ENCODE measurements around the gene MCM10. TPM values are rescaled to one million over a fixed set of nuclear protein-coding genes. Genes with fewer than 3 reads are reported as not detected.

Gene MCM10
- total and polyA plus RNA-seq, 2 of the 8 experiments (the other 6 are each of a cell fraction or from before 2014, with no cell fraction given) = 9.8 to 60.3 TPM

DNA sequence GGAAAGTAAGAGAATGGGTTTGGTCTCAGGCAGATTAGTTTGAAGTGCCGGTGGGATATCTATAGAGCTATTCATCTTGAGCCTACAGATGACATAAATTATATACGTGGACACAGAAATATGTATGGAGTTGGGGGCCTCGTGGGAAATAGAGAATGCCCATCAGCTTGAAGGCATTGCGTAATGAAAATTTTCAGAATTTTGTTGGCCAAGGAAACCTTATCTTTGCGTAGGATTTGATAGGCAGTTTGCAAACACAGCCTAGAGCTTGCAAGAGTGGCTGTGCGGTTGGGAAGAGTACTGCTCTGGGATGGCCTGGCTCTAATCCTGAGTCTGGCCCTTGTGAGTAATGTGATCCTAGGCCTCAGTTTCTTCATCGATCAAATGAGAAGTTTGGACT lies 32.3 kb downstream of the MCM10 start:
- H4K20me1 ChIP-seq (replicated peaks in 1 of 2; ENCODE audit: control insufficient read depth in 1 of 2, insufficient read depth in 2 of 2, low read length in 2 of 2) = peaks cover 0 to under 1% of the 10 kb centered on the region in 2 experiments
- peaks cover 36 to 91% (median 71%) of the 10 kb centered on the region in 4 experiments for H3K36me3 ChIP-seq (ENCODE audit: control insufficient read depth in 2 of 4, insufficient read depth in 4 of 4, low read length in 3 of 4)
- no peak overlapping the region for H3K4me3 ChIP-seq (ENCODE audit: extremely low read depth in 1 of 4, insufficient read depth in 2 of 4, low read depth in 3 of 4, low read length in 4 of 4)
- H2BK5ac ChIP-seq (ENCODE audit: low read depth, low read length) = no peak overlapping the region
- H4K91ac ChIP-seq (replicated peaks; ENCODE audit: insufficient read length, low read length) = no peak overlapping the region
- H4K8ac ChIP-seq (ENCODE audit: extremely low read depth, insufficient read depth, low read length) = no peak overlapping the region
- TF ChIP-seq SUZ12 (IDR thresholded peaks at IDR 0.05; ENCODE audit: low read length) (no peak), RBBP5 (IDR thresholded peaks at IDR 0.05; ENCODE audit: borderline replicate concordance, low read depth, low read length) (no peak), SRF (IDR thresholded peaks at IDR 0.05; ENCODE audit: low read depth, low read length) (no peak), JUN (IDR thresholded peaks at IDR 0.05; ENCODE audit: low read depth, low read length) (no peak), HDAC2 (IDR thresholded peaks at IDR 0.05; ENCODE audit: borderline replicate concordance in 1 of 2, low read depth in 2 of 2, low read length in 2 of 2) (no peak), CEBPB (IDR thresholded peaks at IDR 0.05; ENCODE audit: low read depth, low read length) (0 out of 2 replicates have a peak, but pooled peaks have one; percentile 7), CBX8 (IDR thresholded peaks at IDR 0.05; ENCODE audit: borderline replicate concordance, low read depth, low read length) (no peak)
- TF ChIP-seq, protein P1, sequence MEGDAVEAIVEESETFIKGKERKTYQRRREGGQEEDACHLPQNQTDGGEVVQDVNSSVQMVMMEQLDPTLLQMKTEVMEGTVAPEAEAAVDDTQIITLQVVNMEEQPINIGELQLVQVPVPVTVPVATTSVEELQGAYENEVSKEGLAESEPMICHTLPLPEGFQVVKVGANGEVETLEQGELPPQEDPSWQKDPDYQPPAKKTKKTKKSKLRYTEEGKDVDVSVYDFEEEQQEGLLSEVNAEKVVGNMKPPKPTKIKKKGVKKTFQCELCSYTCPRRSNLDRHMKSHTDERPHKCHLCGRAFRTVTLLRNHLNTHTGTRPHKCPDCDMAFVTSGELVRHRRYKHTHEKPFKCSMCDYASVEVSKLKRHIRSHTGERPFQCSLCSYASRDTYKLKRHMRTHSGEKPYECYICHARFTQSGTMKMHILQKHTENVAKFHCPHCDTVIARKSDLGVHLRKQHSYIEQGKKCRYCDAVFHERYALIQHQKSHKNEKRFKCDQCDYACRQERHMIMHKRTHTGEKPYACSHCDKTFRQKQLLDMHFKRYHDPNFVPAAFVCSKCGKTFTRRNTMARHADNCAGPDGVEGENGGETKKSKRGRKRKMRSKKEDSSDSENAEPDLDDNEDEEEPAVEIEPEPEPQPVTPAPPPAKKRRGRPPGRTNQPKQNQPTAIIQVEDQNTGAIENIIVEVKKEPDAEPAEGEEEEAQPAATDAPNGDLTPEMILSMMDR (IDR thresholded peaks at IDR 0.05; ENCODE audit: control extremely low read depth in 1 of 3, insufficient read depth in 1 of 3, low read depth in 1 of 3, low read length in 3 of 3) = no peak
- TF ChIP-seq, protein P2, sequence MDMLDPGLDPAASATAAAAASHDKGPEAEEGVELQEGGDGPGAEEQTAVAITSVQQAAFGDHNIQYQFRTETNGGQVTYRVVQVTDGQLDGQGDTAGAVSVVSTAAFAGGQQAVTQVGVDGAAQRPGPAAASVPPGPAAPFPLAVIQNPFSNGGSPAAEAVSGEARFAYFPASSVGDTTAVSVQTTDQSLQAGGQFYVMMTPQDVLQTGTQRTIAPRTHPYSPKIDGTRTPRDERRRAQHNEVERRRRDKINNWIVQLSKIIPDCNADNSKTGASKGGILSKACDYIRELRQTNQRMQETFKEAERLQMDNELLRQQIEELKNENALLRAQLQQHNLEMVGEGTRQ (IDR thresholded peaks at IDR 0.05; ENCODE audit: low read length) = no peak
- no peak overlapping the region for H2BK12ac ChIP-seq (ENCODE audit: low read depth, low read length)
- no peaks in the 10 kb centered on the region for H3K23me2 ChIP-seq (ENCODE audit: low read depth, low read length)
- no peak overlapping the region for H2AFZ ChIP-seq (ENCODE audit: low read length)
- ChIA-PET CTCF (ENCODE audit: partially characterized antibody) (interaction anchor here (0.9 to 2.0 kb wide), 2 partner anchors 10 to 345 kb away, joined by 6 read pairs; no protein-coding TSS in a partner anchor), POLR2A (ENCODE audit: partially characterized antibody) (interaction anchor here (1.4 kb wide), 2 partner anchors 12 to 18 kb away, joined by 3 to 5 read pairs; no protein-coding TSS in a partner anchor)
- H3K9me3 ChIP-seq (ENCODE audit: insufficient read depth in 2 of 2, low read depth in 1 of 2, low read length in 1 of 2) = no peaks in the 10 kb centered on the region
- no peak overlapping the region for H3K9ac ChIP-seq (replicated peaks in 1 of 4; ENCODE audit: extremely low read depth in 1 of 4, low read depth in 3 of 4, low read length in 3 of 4)
- no peak overlapping the region for H3K4ac ChIP-seq (replicated peaks; ENCODE audit: insufficient read length, low read depth, low read length)
- H3K14ac ChIP-seq (ENCODE audit: insufficient read length) = no peak overlapping the region
- H3K79me1 ChIP-seq (ENCODE audit: low read depth, low read length) = no peaks in the 10 kb centered on the region
- H4K5ac ChIP-seq (ENCODE audit: insufficient read length, low read depth, low read length) = no peak overlapping the region
- H2BK15ac ChIP-seq (ENCODE audit: low read length) = no peak overlapping the region
- H3K27ac ChIP-seq (ENCODE audit: low read depth, low read length) = no peak overlapping the region
- no peak for FAIRE-seq
- H3K4me2 ChIP-seq (ENCODE audit: insufficient read depth in 1 of 2, low read depth in 2 of 2, low read length in 2 of 2) = no peak overlapping the region
- H2BK120ac ChIP-seq (replicated peaks; ENCODE audit: low read depth, low read length) = no peak overlapping the region
- no peak overlapping the region for H2AK5ac ChIP-seq (ENCODE audit: low read depth, low read length)
- no peaks in the 10 kb centered on the region for H3K27me3 ChIP-seq (replicated peaks in 1 of 4; ENCODE audit: control insufficient read depth in 3 of 4, extremely low read depth in 1 of 4, insufficient read depth in 3 of 4, low read length in 3 of 4)
- WGBS, 2 experiments (ENCODE audit: extremely low coverage in 1 of 2, insufficient coverage in 1 of 2, insufficient read length in 1 of 2, insufficient replicate concordance in 2 of 2, low coverage in 1 of 2, low lambda C conversion rate in 2 of 2, missing lambda C conversion rate in 1 of 2) = 93% methylated on average over 7 of the region's 7 CpGs; no CpG with 5 or more reads in 1 of the 2 experiments
- no peak overlapping the region for H3K56ac ChIP-seq (replicated peaks; ENCODE audit: insufficient read length, low read depth, low read length)
- DNase-seq (ENCODE audit: low read depth in 1 of 2, low spot score in 2 of 2) = no peak
- H3K79me2 ChIP-seq (ENCODE audit: control insufficient read depth in 1 of 2, insufficient read depth in 2 of 2, low read length in 2 of 2) = no peaks in the 10 kb centered on the region
- H2BK20ac ChIP-seq (ENCODE audit: low read length) = no peak overlapping the region
- H3K18ac ChIP-seq (ENCODE audit: extremely low read depth, low read length) = no peak overlapping the region
- H3K23ac ChIP-seq (ENCODE audit: insufficient read length) = no peak overlapping the region
- no peaks in the 10 kb centered on the region for H3K4me1 ChIP-seq (replicated peaks in 1 of 4; ENCODE audit: control insufficient read depth in 3 of 4, insufficient read depth in 4 of 4, low read length in 3 of 4)

Data from H1 (cell line).